Measurements from ENCODE around the gene LDLRAD4.

The LDLRAD4 gene

DNA sequence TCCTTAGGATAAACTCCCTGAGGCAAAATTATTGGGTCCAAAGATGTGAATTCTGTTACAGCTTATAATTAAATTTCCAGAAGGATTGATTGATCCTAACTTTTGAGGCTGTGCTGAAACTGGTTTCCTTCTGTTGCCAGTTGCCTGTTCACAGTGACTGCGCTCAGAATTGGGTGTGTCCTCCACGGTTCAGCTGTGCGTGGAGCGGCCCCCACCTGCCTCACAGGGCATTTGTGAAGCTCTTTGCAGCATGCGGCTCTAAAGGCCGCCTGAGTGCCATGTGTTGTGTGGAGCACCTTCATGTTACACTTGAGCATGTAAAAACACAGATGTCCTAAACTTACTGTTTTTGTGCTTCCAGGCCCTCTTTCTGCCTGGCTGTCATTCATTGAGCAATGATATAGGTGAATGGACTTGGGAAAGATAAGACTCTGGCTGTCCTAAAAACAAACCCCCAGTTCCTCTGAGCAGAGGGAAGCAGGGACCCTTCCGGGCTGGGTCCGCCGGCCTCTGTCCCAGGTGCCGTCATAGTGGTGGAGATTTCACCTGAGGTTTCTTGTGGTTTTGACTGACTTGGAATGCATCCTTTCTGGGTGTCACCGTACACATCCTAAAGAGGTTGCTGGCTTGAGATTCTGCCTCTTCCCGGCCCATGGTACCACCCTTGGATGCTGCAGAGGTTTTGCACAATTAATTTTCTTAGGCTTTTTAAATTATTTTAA lies 173.6 kb downstream of the LDLRAD4 start:
- TF ChIP-seq, protein P1, sequence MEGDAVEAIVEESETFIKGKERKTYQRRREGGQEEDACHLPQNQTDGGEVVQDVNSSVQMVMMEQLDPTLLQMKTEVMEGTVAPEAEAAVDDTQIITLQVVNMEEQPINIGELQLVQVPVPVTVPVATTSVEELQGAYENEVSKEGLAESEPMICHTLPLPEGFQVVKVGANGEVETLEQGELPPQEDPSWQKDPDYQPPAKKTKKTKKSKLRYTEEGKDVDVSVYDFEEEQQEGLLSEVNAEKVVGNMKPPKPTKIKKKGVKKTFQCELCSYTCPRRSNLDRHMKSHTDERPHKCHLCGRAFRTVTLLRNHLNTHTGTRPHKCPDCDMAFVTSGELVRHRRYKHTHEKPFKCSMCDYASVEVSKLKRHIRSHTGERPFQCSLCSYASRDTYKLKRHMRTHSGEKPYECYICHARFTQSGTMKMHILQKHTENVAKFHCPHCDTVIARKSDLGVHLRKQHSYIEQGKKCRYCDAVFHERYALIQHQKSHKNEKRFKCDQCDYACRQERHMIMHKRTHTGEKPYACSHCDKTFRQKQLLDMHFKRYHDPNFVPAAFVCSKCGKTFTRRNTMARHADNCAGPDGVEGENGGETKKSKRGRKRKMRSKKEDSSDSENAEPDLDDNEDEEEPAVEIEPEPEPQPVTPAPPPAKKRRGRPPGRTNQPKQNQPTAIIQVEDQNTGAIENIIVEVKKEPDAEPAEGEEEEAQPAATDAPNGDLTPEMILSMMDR (conservative IDR thresholded peaks at IDR 0.05), result no peak
- TF ChIP-seq ZFX (IDR thresholded peaks at IDR 0.05), result no peak
- no peak overlapping the region for H3K27ac ChIP-seq

DNA sequence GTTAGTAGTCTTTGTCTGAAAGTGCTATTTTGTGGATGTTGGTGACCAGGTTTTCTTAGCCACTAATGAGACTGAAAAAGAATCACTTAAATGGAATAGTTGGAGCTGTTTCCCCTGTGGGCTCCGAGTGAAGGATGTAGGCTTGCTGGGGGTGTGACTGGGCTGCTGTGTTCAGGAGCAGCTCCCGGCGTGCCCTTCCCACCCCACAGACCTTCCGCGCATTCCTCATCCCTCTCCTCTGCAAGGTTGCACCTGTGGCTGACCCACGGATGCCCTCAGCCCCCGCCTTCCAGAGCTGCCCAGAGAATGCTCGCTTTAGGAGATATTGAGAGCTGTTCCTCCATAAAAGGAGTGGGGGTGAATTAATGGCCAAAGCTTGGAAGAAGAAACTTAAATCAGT lies 174.3 kb downstream of the LDLRAD4 start:
- H3K27ac ChIP-seq, result no peak overlapping the region
- TF ChIP-seq, protein P1 (conservative IDR thresholded peaks at IDR 0.05), result no peak

DNA sequence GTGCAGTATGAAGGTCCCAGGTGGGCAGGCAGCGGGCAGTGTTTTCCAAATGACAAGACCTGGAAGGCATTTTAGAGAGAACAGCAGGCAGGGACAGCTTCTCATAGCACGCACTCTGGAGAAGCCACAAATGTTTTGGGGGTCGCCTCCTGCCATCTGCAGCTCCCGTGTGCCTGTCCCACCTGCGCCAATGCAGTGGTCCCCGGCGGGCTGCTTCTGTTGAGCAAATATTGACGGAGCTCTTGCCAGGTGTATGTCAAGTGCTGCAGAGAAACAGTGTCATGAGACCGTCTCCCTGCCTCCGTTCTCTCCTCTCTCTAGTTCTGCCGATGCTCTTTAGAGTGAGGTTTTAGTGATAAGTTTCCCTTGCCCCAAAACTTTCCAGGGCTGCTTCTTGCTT lies 174.8 kb downstream of the LDLRAD4 start:
- no peak for TF ChIP-seq ZFX (IDR thresholded peaks at IDR 0.05)
- TF ChIP-seq, protein P1 (conservative IDR thresholded peaks at IDR 0.05), result no peak

DNA sequence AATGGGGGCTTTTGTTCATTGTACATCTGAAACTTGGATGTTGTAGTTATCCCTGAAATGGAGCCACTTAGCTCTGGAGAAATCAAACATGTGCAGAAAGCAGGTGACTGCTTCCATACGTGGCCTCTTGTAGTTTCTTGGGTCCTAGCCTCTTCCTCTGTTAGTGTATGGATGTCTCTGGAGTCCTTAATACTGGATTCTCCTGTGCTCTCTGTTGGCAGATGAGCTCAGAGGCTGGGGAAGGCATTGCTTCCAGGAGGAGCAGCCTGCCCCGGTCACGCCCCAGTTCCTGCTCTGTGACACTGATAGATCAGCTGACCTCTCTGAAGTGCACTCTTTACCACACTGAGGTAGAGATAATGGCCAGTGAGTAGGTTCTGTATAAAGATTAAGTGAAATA lies 176.2 kb downstream of the LDLRAD4 start:
- TF ChIP-seq, protein P1 (conservative IDR thresholded peaks at IDR 0.05), result no peak
- TF ChIP-seq ZFX (IDR thresholded peaks at IDR 0.05), result no peak
- H3K27ac ChIP-seq, result no peak overlapping the region

More for the DNA sequence above, 174.8 kb downstream of the LDLRAD4 start:
- no peak overlapping the region for H3K27ac ChIP-seq

DNA sequence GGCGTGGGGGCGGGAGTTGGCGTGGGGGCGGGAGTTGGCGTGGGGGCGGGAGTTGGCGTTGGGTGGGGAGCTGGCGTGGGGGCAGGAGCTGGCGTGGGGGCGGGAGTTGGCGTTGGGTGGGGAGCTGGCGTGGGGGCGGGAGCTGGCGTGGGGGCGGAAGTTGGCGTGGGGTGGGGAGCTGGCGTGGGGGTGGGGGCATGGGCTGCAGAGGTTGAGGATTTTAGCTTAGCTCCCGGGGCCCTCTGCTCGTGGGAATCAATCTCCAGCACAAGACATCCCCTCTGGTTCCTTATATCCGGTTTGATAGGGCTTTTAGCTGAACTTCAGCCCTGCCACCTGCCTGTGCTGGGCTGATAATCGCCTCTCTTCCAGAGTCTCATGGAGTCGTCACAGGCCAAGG lies 177.0 kb downstream of the LDLRAD4 start:
- H3K27ac ChIP-seq, result no peak overlapping the region
- TF ChIP-seq ZFX (IDR thresholded peaks at IDR 0.05), result no peak
- TF ChIP-seq, protein P1 (conservative IDR thresholded peaks at IDR 0.05), result no peak

DNA sequence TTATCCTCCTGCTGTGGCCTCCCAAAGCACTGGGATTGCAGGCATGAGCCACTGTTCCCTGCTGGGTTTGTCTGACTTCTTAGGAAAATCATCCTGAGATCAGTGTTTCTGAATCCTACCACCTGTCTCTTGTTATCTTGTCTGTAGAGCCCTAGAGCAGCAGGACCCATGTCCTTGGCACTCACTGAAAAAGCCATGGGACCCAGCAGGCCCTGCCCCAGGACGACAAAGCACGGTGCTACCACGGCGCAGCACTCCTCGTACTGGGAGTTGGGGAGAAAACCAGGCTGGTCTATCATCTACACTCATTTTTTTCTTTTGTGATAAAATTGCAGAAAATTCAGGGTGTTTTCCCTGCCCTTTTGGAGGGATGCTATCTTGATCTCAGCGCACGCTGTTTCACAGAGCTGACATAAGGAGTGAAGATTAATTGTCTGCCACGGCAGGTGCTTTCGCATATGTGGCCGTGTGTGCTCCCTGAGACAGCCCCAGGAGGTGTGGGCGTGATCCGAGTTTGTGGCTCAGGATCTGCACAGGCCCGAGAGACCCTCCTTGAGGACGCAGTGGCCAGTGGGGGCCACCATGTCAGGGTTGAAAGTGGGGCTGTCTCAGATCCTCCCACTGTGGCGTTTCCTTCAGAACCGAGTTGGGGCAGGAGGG lies 179.1 kb downstream of the LDLRAD4 start:
- no peak for TF ChIP-seq ZFX (IDR thresholded peaks at IDR 0.05)
- TF ChIP-seq, protein P1 (conservative IDR thresholded peaks at IDR 0.05), result no peak
- no peak overlapping the region for H3K27ac ChIP-seq

DNA sequence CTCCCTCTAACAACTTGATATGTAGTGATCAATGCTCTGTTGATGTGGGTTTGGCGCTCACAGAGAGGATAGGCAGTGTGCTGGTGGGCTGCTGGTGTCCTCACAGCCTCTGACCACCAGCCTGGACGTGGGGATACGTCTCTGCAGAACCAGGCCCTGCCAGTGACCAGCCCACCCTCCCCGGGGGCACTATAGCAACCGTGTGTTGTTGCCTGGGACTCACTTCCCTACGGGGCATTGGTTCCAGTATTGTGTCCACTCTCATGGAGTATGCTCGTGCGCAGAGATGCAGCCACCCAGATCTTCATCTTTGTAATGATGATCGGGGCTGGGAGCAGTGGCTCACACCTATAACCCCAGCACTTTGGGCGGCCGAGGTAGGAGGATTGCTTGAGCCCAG lies 180.1 kb downstream of the LDLRAD4 start:
- no peak overlapping the region for H3K27ac ChIP-seq
- no peak for TF ChIP-seq ZFX (IDR thresholded peaks at IDR 0.05)
- TF ChIP-seq, protein P1 (conservative IDR thresholded peaks at IDR 0.05), result no peak
